ENCODE results near the gene ADM2. TPM values are rescaled to one million over a fixed set of nuclear protein-coding genes. Genes with fewer than 3 reads are reported as not detected.

Gene ADM2
- polyA plus RNA-seq, 4 donors = 2.2 to 14.7 (median 8.7) TPM

- H3K9me3 ChIP-seq (ENCODE audit: control insufficient read depth in 2 of 2, insufficient read depth in 1 of 2, low read depth in 1 of 2, low read length in 1 of 2) = no peaks in the 10 kb centered on the region
- H3K27ac ChIP-seq (ENCODE audit: low read depth in 1 of 3, low read length in 2 of 3) = no peak overlapping the region
- peak overlapping the region in 1 of 3 donors; percentile 70 for H3K4me3 ChIP-seq (ENCODE audit: low read depth in 1 of 3, low read length in 3 of 3)
- FAIRE-seq (no peak), DNase-seq (no peak)
- WGBS, 3 donors = 78 to 84% (median 84%) methylated on average over 6 of the region's 6 CpGs
- peaks cover 0 to 29% (median 0%) of the 10 kb centered on the region in 3 donors for H3K36me3 ChIP-seq (ENCODE audit: control insufficient read depth in 3 of 3, insufficient read depth in 2 of 3, low read depth in 1 of 3, low read length in 3 of 3)
- peaks cover 0 to 25% (median 0%) of the 10 kb centered on the region in 3 donors for H3K27me3 ChIP-seq (ENCODE audit: control insufficient read depth in 3 of 3, insufficient read depth in 3 of 3, low read length in 3 of 3)
- peaks cover 3 to 34% (median 17%) of the 10 kb centered on the region in 3 donors for H3K4me1 ChIP-seq (ENCODE audit: control insufficient read depth in 3 of 3, insufficient read depth in 2 of 3, low read depth in 1 of 3, low read length in 2 of 3)
Measured at GRCh38 chr22:50475652-50476002, 5.7 kb upstream of the ADM2 start.

- no peak for FAIRE-seq
- DNase-seq = no peak
- H3K9me3 ChIP-seq (ENCODE audit: control insufficient read depth in 2 of 2, insufficient read depth in 1 of 2, low read depth in 1 of 2, low read length in 1 of 2) = no peaks in the 10 kb centered on the region
- no peak overlapping the region for H3K4me3 ChIP-seq (ENCODE audit: low read depth in 1 of 3, low read length in 3 of 3)
- H3K27ac ChIP-seq (ENCODE audit: low read depth in 1 of 3, low read length in 2 of 3) = no peak overlapping the region
- peaks cover 0 to 32% (median 0%) of the 10 kb centered on the region in 3 donors for H3K27me3 ChIP-seq (ENCODE audit: control insufficient read depth in 3 of 3, insufficient read depth in 3 of 3, low read length in 3 of 3)
- H3K36me3 ChIP-seq (ENCODE audit: control insufficient read depth in 3 of 3, insufficient read depth in 2 of 3, low read depth in 1 of 3, low read length in 3 of 3) = peaks cover 0 to 16% (median 0%) of the 10 kb centered on the region in 3 donors
- H3K4me1 ChIP-seq (ENCODE audit: control insufficient read depth in 3 of 3, insufficient read depth in 2 of 3, low read depth in 1 of 3, low read length in 2 of 3) = peaks cover 0 to 22% (median 7%) of the 10 kb centered on the region in 3 donors
- whole genome bisulfite sequencing, 3 donors = 77 to 84% (median 81%) methylated on average over 7 of the region's 7 CpGs
Measured at GRCh38 chr22:50476868-50477267, 4.5 kb upstream of the ADM2 start.

GRCh38 chr22:50477923-50478322, 3.4 kb upstream of the ADM2 start:
- FAIRE-seq (no peak), DNase-seq (no peak)
- no peaks in the 10 kb centered on the region for H3K9me3 ChIP-seq (ENCODE audit: control insufficient read depth in 2 of 2, insufficient read depth in 1 of 2, low read depth in 1 of 2, low read length in 1 of 2)
- no peak overlapping the region for H3K4me3 ChIP-seq (ENCODE audit: low read depth in 1 of 3, low read length in 3 of 3)
- H3K27me3 ChIP-seq (ENCODE audit: control insufficient read depth in 3 of 3, insufficient read depth in 3 of 3, low read length in 3 of 3) = peaks cover 0 to 37% (median 1%) of the 10 kb centered on the region in 3 donors
- WGBS, 3 donors = 90 to 93% (median 91%) methylated on average over 12 of the region's 12 CpGs
- peaks cover 0 to 24% (median 7%) of the 10 kb centered on the region in 3 donors for H3K4me1 ChIP-seq (ENCODE audit: control insufficient read depth in 3 of 3, insufficient read depth in 2 of 3, low read depth in 1 of 3, low read length in 2 of 3)
- no peak overlapping the region for H3K27ac ChIP-seq (ENCODE audit: low read depth in 1 of 3, low read length in 2 of 3)
- peaks cover 0 to 15% (median 0%) of the 10 kb centered on the region in 3 donors for H3K36me3 ChIP-seq (ENCODE audit: control insufficient read depth in 3 of 3, insufficient read depth in 2 of 3, low read depth in 1 of 3, low read length in 3 of 3)

- DNase-seq (no peak), FAIRE-seq (no peak)
- Histone ChIP-seq H3K27me3 (ENCODE audit: control insufficient read depth in 3 of 3, insufficient read depth in 3 of 3, low read length in 3 of 3) (peaks cover 0 to 37% (median 2%) of the 10 kb centered on the region in 3 donors), H3K9me3 (ENCODE audit: control insufficient read depth in 2 of 2, insufficient read depth in 1 of 2, low read depth in 1 of 2, low read length in 1 of 2) (no peaks in the 10 kb centered on the region), H3K36me3 (ENCODE audit: control insufficient read depth in 3 of 3, insufficient read depth in 2 of 3, low read depth in 1 of 3, low read length in 3 of 3) (peaks cover 0 to 20% (median 0%) of the 10 kb centered on the region in 3 donors), H3K4me3 (ENCODE audit: low read depth in 1 of 3, low read length in 3 of 3) (no peak overlapping the region), H3K4me1 (ENCODE audit: control insufficient read depth in 3 of 3, insufficient read depth in 2 of 3, low read depth in 1 of 3, low read length in 2 of 3) (peaks cover 0 to 31% (median 3%) of the 10 kb centered on the region in 3 donors), H3K27ac (ENCODE audit: low read depth in 1 of 3, low read length in 2 of 3) (no peak overlapping the region)
- WGBS, 3 donors = 59 to 83% (median 80%) methylated on average over 11 of the region's 11 CpGs
Measured at GRCh38 chr22:50479721-50480120, 1.6 kb upstream of the ADM2 start.

GRCh38 chr22:50481045-50481439, 301 bp upstream of the ADM2 start:
- Histone ChIP-seq H3K27ac (ENCODE audit: low read depth in 1 of 3, low read length in 2 of 3) (no peak overlapping the region), H3K4me1 (ENCODE audit: control insufficient read depth in 3 of 3, insufficient read depth in 2 of 3, low read depth in 1 of 3, low read length in 2 of 3) (peaks cover 0 to 32% (median 3%) of the 10 kb centered on the region in 3 donors), H3K36me3 (ENCODE audit: control insufficient read depth in 3 of 3, insufficient read depth in 2 of 3, low read depth in 1 of 3, low read length in 3 of 3) (peaks cover 0 to 20% (median 0%) of the 10 kb centered on the region in 3 donors), H3K27me3 (ENCODE audit: control insufficient read depth in 3 of 3, insufficient read depth in 3 of 3, low read length in 3 of 3) (peaks cover 0 to 37% (median 2%) of the 10 kb centered on the region in 3 donors), H3K4me3 (ENCODE audit: low read depth in 1 of 3, low read length in 3 of 3) (peak overlapping the region; percentile 28 to 81 (median 63)), H3K9me3 (ENCODE audit: control insufficient read depth in 2 of 2, insufficient read depth in 1 of 2, low read depth in 1 of 2, low read length in 1 of 2) (no peaks in the 10 kb centered on the region)
- FAIRE-seq = no peak
- no peak for DNase-seq
- 4 to 9% (median 7%) methylated on average over 39 to 45 of the region's 45 CpGs for WGBS, 3 donors

- Histone ChIP-seq H3K27me3 (ENCODE audit: control insufficient read depth in 3 of 3, insufficient read depth in 3 of 3, low read length in 3 of 3) (peaks cover 0 to 34% (median 2%) of the 10 kb centered on the region in 3 donors), H3K36me3 (ENCODE audit: control insufficient read depth in 3 of 3, insufficient read depth in 2 of 3, low read depth in 1 of 3, low read length in 3 of 3) (peaks cover 0 to 20% (median 0%) of the 10 kb centered on the region in 3 donors), H3K27ac (ENCODE audit: low read depth in 1 of 3, low read length in 2 of 3) (peak overlapping the region; percentile 54 to 70 (median 67)), H3K9me3 (ENCODE audit: control insufficient read depth in 2 of 2, insufficient read depth in 1 of 2, low read depth in 1 of 2, low read length in 1 of 2) (no peaks in the 10 kb centered on the region), H3K4me1 (ENCODE audit: control insufficient read depth in 3 of 3, insufficient read depth in 2 of 3, low read depth in 1 of 3, low read length in 2 of 3) (peaks cover 0 to 32% (median 3%) of the 10 kb centered on the region in 3 donors), H3K4me3 (ENCODE audit: low read depth in 1 of 3, low read length in 3 of 3) (peak overlapping the region; percentile 61 to 81 (median 63))
- no peak for FAIRE-seq
- DNase-seq = peak; percentile 39 to 40
- 58 to 63% (median 59%) methylated on average over 32 to 35 of the region's 35 CpGs for WGBS, 3 donors
Measured at GRCh38 chr22:50482107-50483074, 1.0 kb downstream of the ADM2 start.

GRCh38 chr22:50483106-50483505, 1.8 kb downstream of the ADM2 start:
- peaks cover 0 to 32% (median 2%) of the 10 kb centered on the region in 3 donors for H3K27me3 ChIP-seq (ENCODE audit: control insufficient read depth in 3 of 3, insufficient read depth in 3 of 3, low read length in 3 of 3)
- WGBS, 3 donors = 70 to 84% (median 81%) methylated on average over 10 of the region's 10 CpGs
- no peaks in the 10 kb centered on the region for H3K9me3 ChIP-seq (ENCODE audit: control insufficient read depth in 2 of 2, insufficient read depth in 1 of 2, low read depth in 1 of 2, low read length in 1 of 2)
- peaks cover 0 to 32% (median 3%) of the 10 kb centered on the region in 3 donors for H3K4me1 ChIP-seq (ENCODE audit: control insufficient read depth in 3 of 3, insufficient read depth in 2 of 3, low read depth in 1 of 3, low read length in 2 of 3)
- DNase-seq = no peak
- peak overlapping the region in 1 of 3 donors; percentile 82 for H3K27ac ChIP-seq (ENCODE audit: low read depth in 1 of 3, low read length in 2 of 3)
- H3K4me3 ChIP-seq (ENCODE audit: low read depth in 1 of 3, low read length in 3 of 3) = peak overlapping the region in 1 of 3 donors; percentile 61
- FAIRE-seq = no peak
- H3K36me3 ChIP-seq (ENCODE audit: control insufficient read depth in 3 of 3, insufficient read depth in 2 of 3, low read depth in 1 of 3, low read length in 3 of 3) = peaks cover 0 to 20% (median 0%) of the 10 kb centered on the region in 3 donors

- WGBS, 3 donors = 63 to 87% (median 75%) methylated on average over 6 to 8 of the region's 8 CpGs
- H3K27me3 ChIP-seq (ENCODE audit: control insufficient read depth in 3 of 3, insufficient read depth in 3 of 3, low read length in 3 of 3) = peaks cover 0 to 31% (median 2%) of the 10 kb centered on the region in 3 donors
- H3K4me3 ChIP-seq (ENCODE audit: low read depth in 1 of 3, low read length in 3 of 3) = peak overlapping the region in 1 of 3 donors; percentile 61
- peaks cover 0 to 20% (median 0%) of the 10 kb centered on the region in 3 donors for H3K36me3 ChIP-seq (ENCODE audit: control insufficient read depth in 3 of 3, insufficient read depth in 2 of 3, low read depth in 1 of 3, low read length in 3 of 3)
- no peak for FAIRE-seq
- H3K27ac ChIP-seq (ENCODE audit: low read depth in 1 of 3, low read length in 2 of 3) = peak overlapping the region in 2 of 3 donors; percentile 77 to 82
- H3K4me1 ChIP-seq (ENCODE audit: control insufficient read depth in 3 of 3, insufficient read depth in 2 of 3, low read depth in 1 of 3, low read length in 2 of 3) = peaks cover 0 to 32% (median 3%) of the 10 kb centered on the region in 3 donors
- no peaks in the 10 kb centered on the region for H3K9me3 ChIP-seq (ENCODE audit: control insufficient read depth in 2 of 2, insufficient read depth in 1 of 2, low read depth in 1 of 2, low read length in 1 of 2)
- DNase-seq = no peak
Measured at GRCh38 chr22:50483556-50483955, 2.2 kb downstream of the ADM2 start.

Data from small intestine (tissue), 7 donors.